ENCODE measurements around the gene NOS2.

GRCh38 chr17:27754549-27754948, 45.8 kb downstream of the NOS2 start:
- TF ChIP-seq CTCF (optimal IDR thresholded peaks at IDR 0.05 in 1 of 3, IDR thresholded peaks at IDR 0.05 in 1 of 3, conservative IDR thresholded peaks at IDR 0.05 in 1 of 3; ENCODE audit: extremely low read depth in 1 of 3, insufficient read depth in 2 of 3, low read length in 3 of 3) (no peak), EZH2 (IDR thresholded peaks at IDR 0.05; ENCODE audit: low read length) (no peak)
